Astrocyte of the cerebellum (primary cell): ENCODE measurements around the gene TTL.
"Not testable (repeated sequence)": the region's sequence is repeated elsewhere in the genome, so short reads cannot be mapped to it uniquely, and the experiment has no call there.

Source experiments
- DNase-seq: peaks from one replicate; pipeline ENCODE4 v3.0.0-alpha.2; 2011; ENCODE audit warnings: low read depth
- H3K4me3 ChIP-seq: 2 replicates; pipeline ENCODE4 v1.5.1; 2011; ENCODE audit warnings: mild to moderate bottlenecking, low read depth, low read length, moderate library complexity
- CTCF ChIP-seq: IDR thresholded peaks from 2 replicates; pipeline ENCODE4 v1.5.1; 2012; ENCODE audit warnings: low read length, low read depth, moderate library complexity, mild to moderate bottlenecking; ENCODE audit errors: missing control alignments
- in situ Hi-C: cut with HindIII; loops from 2 replicates; pipeline ENCODE4 v1.10.0; 2017; ENCODE audit warnings: low sequenced_read_pairs

Gene TTL

GRCh38 chr2:112491946-112492345, 10.0 kb downstream of the TTL start:
- no peak for TF ChIP-seq CTCF
- in situ Hi-C loops, result no loop called here
- no peak for DNase-seq
- no peak overlapping the region for H3K4me3 ChIP-seq

GRCh38 chr2:112493048-112493447, 11.1 kb downstream of the TTL start:
- no peak overlapping the region for H3K4me3 ChIP-seq
- no peak for DNase-seq
- peak; percentile 26 for TF ChIP-seq CTCF
- in situ Hi-C loops, result no loop called here

GRCh38 chr2:112493858-112494648, 12.1 kb downstream of the TTL start:
- DNase-seq, result no peak
- H3K4me3 ChIP-seq, result no peak overlapping the region
- TF ChIP-seq CTCF, result no peak
- in situ Hi-C loops, result no loop called here

- in situ Hi-C loops, result no loop called here
- TF ChIP-seq CTCF, result no peak
- DNase-seq, result no peak
- H3K4me3 ChIP-seq, result no peak overlapping the region
These were observed 12.9 kb downstream of the TTL start for GRCh38 chr2:112494828-112495227.

GRCh38 chr2:112495878-112496277, 13.9 kb downstream of the TTL start:
- DNase-seq, H3K4me3 ChIP-seq, in situ Hi-C loops: not testable (repeated sequence)

GRCh38 chr2:112500850-112501484, 19.0 kb downstream of the TTL start:
- DNase-seq, in situ Hi-C loops, H3K4me3 ChIP-seq: not testable (repeated sequence)
- peak; percentile 23 for TF ChIP-seq CTCF

- H3K4me3 ChIP-seq, in situ Hi-C loops, DNase-seq: not testable (repeated sequence)
These were observed 27.5 kb downstream of the TTL start for GRCh38 chr2:112509239-112509998.
